ENCODE results near the gene PARVA. TPM values are rescaled to one million over a fixed set of nuclear protein-coding genes. Genes with fewer than 3 reads are reported as not detected.

Gene PARVA
- total and polyA plus RNA-seq, 9 of the 15 experiments (the other 6 are each of a cell fraction or from before 2014, with no cell fraction given), result 0.11 TPM; not detected in 8

- TF ChIP-seq TRIM25 (IDR thresholded peaks at IDR 0.05; ENCODE audit: borderline replicate concordance) (no peak), HSF4 (CRISPR knock-in tag; IDR thresholded peaks at IDR 0.05; ENCODE audit: borderline replicate concordance) (no peak), ZNF699 (CRISPR knock-in tag; IDR thresholded peaks at IDR 0.05; ENCODE audit: insufficient replicate concordance) (no peak), ZBTB7A (IDR thresholded peaks at IDR 0.05; ENCODE audit: borderline replicate concordance, control insufficient read depth, low read depth, low read length) (no peak), NFYB (IDR thresholded peaks at IDR 0.05; ENCODE audit: extremely low read depth, insufficient read length) (no peak), KLF16 (IDR thresholded peaks at IDR 0.05) (no peak), ATF2 (CRISPR knock-in tag; IDR thresholded peaks at IDR 0.05) (no peak), CGGBP1 (CRISPR knock-in tag; IDR thresholded peaks at IDR 0.05) (no peak), MLX (CRISPR knock-in tag; conservative IDR thresholded peaks at IDR 0.05) (no peak), ZNF274 (IDR thresholded peaks at IDR 0.05; ENCODE audit: borderline replicate concordance, low read depth, low read length) (no peak)
These were observed 26.6 kb downstream of the PARVA start (continued) for GRCh38 chr11:12403997-12404350.

Data from K562 (cell line).